NCI-H510A (cell line): ENCODE results near the gene LPIN2.
"Not testable (repeated sequence)": the region's sequence is repeated elsewhere in the genome, so short reads cannot be mapped to it uniquely, and the experiment has no call there.

Experiments
- DNase-seq: peaks from one replicate; lab custom pipeline; 2025; lab: John Stamatoyannopoulos, UW

The LPIN2 gene

DNA sequence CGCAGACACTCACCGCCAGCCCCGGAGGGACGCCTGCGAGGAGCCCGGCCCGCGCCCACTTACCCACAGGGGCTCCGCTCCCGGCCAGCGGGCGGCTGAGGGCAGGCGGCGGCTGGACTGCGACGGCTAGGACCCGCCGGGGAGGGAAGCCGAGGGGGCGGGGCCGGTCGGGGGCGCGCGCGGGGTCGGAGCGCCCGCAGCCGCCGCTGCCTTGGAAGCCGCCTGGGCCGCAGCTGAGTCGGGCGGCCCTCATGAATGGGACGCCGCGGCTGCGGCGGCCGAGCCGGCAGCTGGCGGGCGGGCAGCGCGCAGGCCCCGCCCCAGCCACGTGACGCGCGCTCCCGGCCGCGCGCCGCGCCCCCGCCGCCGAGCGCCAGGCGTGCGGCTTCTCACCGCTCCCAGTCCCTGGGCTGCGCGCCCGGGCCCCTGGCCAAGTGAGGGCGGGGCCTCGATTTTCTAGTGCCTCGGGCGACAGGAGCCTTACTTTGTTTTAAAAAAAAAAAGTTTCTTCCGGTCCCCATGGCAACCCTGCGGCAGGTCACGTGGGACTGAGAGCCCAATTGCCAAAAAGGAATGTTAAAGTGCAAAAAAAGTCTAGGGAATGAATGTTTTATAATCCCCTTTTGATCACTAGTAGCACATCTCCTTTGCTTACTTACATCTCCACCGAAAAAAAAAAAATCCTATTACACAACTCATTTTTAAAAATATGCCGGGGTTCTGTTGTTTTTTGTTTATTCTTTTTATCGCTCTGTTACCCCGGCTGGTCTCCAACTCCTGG lies at the start of gene LPIN2:
TSS of gene LPIN2 (minus strand) at position 121 of the 781 bp plus-strand sequence. CDS start 52,304 bp downstream, outside the sequence.
- DNase-seq, result peak; percentile 95

GRCh38 chr18:3061581-3062312 lies 48.8 kb upstream of the LPIN2 start:
- DNase-seq, result no peak

GRCh38 chr18:3060667-3061580 lies 48.0 kb upstream of the LPIN2 start:
- DNase-seq, result no peak

DNA sequence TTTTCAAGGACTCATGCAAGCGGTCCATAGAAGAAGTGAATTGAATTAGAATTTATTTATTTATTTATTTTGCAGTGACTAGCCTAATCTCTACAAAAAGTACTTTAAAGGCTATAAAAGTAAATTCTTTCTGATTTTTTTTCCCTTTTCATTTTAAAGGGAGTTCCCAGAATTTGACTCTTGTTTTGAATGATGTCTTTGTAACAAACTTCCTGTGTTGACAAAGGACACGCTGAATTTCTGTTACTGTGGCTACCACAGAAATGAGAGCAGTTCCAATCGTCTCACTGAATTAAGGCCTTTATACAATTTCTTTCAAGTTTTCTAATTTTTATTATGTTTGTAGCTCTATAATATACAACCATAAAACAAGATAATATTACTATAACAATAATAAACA lies 46.3 kb upstream of the LPIN2 start:
- DNase-seq, result no peak

DNA sequence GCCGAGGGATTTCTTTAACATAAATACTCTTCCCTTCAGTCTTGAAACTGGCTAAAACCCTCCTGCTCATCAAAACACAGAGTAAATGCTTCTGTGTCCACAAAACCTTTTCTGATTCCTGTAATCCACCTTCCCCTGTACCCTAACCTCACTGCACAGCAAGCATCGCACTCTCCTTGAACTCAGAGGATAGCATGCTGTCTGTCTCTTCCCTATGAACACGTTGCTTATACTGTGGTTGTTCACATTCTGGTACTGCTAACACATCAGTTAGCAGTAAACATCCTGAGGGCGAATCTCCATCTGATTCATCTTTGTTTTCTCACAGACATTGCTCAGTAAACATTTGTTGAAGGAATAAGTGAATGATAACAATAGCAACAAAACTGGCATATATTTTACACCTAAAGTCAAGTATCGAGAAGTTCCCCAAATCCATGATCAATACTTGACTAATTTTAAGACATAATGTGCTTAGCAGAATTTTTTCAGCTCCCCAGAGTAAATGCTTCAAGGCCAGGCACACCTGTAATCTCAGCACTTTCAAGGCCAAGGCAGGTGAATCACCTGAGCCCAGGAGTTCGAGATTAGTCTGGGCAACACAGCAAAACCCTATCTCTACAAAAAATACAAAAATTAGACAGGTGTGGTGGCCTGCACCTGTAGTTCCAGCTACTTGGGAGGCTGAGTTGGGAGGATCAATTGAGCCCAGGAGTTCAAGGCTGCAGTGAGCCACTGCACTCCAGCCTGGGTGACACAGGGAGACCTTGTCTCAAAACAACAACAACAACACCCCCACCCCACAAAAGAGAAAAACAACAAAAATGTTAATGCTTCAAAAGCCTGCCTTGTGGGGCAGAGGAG lies 45.6 kb upstream of the LPIN2 start:
- no peak for DNase-seq

- no peak for DNase-seq
Measured at GRCh38 chr18:3057526-3057925, 44.6 kb upstream of the LPIN2 start.

GRCh38 chr18:3056311-3056710 lies 43.4 kb upstream of the LPIN2 start:
- DNase-seq, result no peak

- DNase-seq, result no peak
Measured at GRCh38 chr18:3055816-3056215, 42.9 kb upstream of the LPIN2 start.

GRCh38 chr18:3055186-3055728 lies 42.3 kb upstream of the LPIN2 start:
- no peak for DNase-seq

DNA sequence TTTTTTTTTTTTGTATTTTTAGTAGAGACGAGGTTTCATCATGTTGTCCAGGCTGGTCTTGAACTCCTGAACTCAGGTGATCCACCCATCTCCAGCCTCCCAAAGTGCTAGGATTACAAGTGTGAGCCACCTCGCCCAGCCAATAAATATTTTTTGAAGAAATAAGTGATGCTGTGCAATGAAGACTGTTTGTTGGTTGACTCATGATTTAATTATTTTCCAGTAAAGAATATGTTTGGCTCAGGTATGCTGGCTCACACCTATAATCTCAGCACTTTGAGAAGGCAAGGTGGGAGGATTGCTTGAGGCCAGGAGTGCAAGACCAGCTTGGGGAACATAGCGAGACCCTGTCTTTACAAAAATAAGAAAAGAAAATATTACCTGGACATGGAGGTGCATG lies 41.8 kb upstream of the LPIN2 start:
- DNase-seq, result no peak

- no peak for DNase-seq
Measured at GRCh38 chr18:3054214-3054613, 41.3 kb upstream of the LPIN2 start.

GRCh38 chr18:3053081-3053480 lies 40.1 kb upstream of the LPIN2 start:
- DNase-seq, result no peak

GRCh38 chr18:3052411-3052758 lies 39.4 kb upstream of the LPIN2 start:
- DNase-seq, result no peak

GRCh38 chr18:3051718-3052410 lies 38.9 kb upstream of the LPIN2 start:
- peak; percentile 57 for DNase-seq

GRCh38 chr18:3049897-3050454 lies 37.0 kb upstream of the LPIN2 start:
- not testable (repeated sequence) for DNase-seq

GRCh38 chr18:3048820-3049349 lies 35.9 kb upstream of the LPIN2 start:
- no peak for DNase-seq

DNA sequence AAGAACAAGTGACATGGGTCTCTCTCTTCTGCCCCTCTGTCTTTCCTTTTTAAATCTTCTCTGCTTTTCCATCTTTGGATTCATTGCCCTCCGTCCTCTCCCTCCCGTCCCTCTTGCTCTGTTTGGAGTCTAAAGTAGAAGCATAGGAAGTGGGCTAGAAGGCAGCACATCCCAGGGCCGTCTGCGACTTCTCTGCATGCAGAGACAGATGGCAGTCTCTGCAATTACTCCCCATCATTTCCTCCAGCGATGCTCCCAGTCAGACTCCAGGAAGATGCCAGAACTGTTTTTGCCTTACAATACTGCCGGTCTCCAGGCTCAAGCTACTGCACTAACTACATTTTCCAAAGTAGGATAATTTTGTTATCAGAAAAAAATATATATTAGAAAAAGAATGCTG lies 35.2 kb upstream of the LPIN2 start:
- DNase-seq, result no peak

GRCh38 chr18:3046216-3046808 lies 33.4 kb upstream of the LPIN2 start:
- no peak for DNase-seq

DNA sequence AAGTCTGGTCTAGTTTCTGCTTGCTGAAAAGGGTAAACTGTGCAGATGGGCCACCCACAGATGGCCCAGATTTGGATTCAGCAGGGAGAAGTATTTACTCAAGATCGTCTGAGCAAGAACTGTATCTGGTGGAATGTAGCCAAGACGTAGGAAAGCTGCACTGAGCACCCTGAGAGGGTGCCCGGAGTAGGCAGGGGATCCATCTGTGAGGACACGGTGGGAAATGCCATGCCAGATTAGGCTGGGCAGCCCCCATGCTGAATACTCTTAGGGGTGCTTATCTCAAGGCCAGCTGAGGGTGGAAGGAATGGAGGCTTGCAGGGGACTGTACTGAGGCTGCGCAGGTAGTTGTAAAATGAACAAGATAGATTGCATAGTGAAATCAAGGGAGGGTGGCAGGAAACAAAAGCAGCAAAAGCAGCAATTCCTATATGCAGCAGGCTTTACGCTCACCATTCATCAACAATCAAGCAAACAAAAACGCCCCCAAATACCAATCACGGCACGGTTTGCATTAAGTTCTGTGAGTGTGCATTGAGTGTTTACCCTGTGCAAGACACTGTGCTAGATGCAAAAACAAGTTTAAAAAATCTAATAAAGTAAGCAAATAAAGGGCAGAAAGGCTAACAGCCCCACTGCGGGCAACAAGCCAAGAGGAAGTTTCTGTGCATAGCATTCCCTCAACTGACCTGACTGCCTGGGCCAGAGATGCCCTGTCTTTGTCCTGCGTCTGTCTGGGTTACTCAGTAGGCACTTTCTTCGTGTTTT lies 32.2 kb upstream of the LPIN2 start:
- DNase-seq, result no peak
